Lower lobe of right lung (tissue), 2 donors: ENCODE results near the gene FAM43A. TPM values are rescaled to one million over a fixed set of nuclear protein-coding genes. Genes with fewer than 3 reads are reported as not detected.

Experiments
- ATAC-seq, 2 donors: fragments of 200-7000 bp; cut with Tn5 transposase; one replicate each; pipeline ENCODE4 v1.9.1; 2020 to 2022; ENCODE audit warnings: mild to moderate bottlenecking in 2 of 2, moderate library complexity in 2 of 2
- DNase-seq: peaks from one replicate; pipeline ENCODE4 v3.0.0-alpha.2; 2020
- H3K27ac ChIP-seq: fragments of 200-600 bp; one replicate; pipeline ENCODE4 v1.8.0; 2022
- H3K27me3 ChIP-seq: fragments of 200-600 bp; one replicate; pipeline ENCODE4 v1.8.0; 2022; ENCODE audit warnings: low read depth
- H3K36me3 ChIP-seq: fragments of 200-600 bp; one replicate; pipeline ENCODE4 v1.8.0; 2022; ENCODE audit warnings: mild to moderate bottlenecking
- H3K4me1 ChIP-seq: fragments of 200-600 bp; one replicate; pipeline ENCODE4 v1.8.0; 2022
- H3K4me3 ChIP-seq: fragments of 200-600 bp; one replicate; pipeline ENCODE4 v1.8.0; 2022; ENCODE audit warnings: mild to moderate bottlenecking
- H3K9me3 ChIP-seq: fragments of 200-600 bp; one replicate; pipeline ENCODE4 v1.8.0; 2022
- CTCF ChIP-seq: fragments of 200-600 bp; IDR thresholded peaks from one replicate; pipeline ENCODE4 v1.8.0; 2022; ENCODE audit warnings: antibody characterized with exemption, mild to moderate bottlenecking
- intact Hi-C: fragments of 100-400 bp; cut with DNase I; formaldehyde crosslinking; loops from one replicate; pipeline ENCODE4 v1.11.0; 2022
- total RNA-seq: library from RNA; stranded (reverse); fragmentation: NEBNext Ultra II Directional; extraction: Animal tissue kit (Norgen Biotek cat#: 25700); gene quantifications from one replicate; pipeline ENCODE4 v1.2.1, GENCODE V29; 2021
- donor health status: DM: no; HTN: yes; CAD: no; lungs with severe emphysema.

Gene FAM43A
- total RNA-seq, 1 donor from 2014 or later = 12.9 TPM

GRCh38 chr3:194725346-194725745, 39.7 kb downstream of the FAM43A start:
- ATAC-seq (no peak), DNase-seq (no peak)
- Histone ChIP-seq H3K27me3 (no peaks in the 10 kb centered on the region), H3K27ac (no peak overlapping the region), H3K9me3 (no peaks in the 10 kb centered on the region), H3K4me3 (no peak overlapping the region), H3K36me3 (no peaks in the 10 kb centered on the region), H3K4me1 (no peaks in the 10 kb centered on the region)
- no peak for TF ChIP-seq CTCF
- intact Hi-C loops = no loop called here

- H3K36me3 ChIP-seq = no peaks in the 10 kb centered on the region
- H3K4me1 ChIP-seq = no peaks in the 10 kb centered on the region
- DNase-seq (no peak), ATAC-seq (no peak)
- H3K4me3 ChIP-seq = no peak overlapping the region
- no peak for TF ChIP-seq CTCF
- H3K27me3 ChIP-seq = no peaks in the 10 kb centered on the region
- intact Hi-C loops = no loop called here
- H3K9me3 ChIP-seq = no peaks in the 10 kb centered on the region
- H3K27ac ChIP-seq = no peak overlapping the region
These were observed 41.9 kb downstream of the FAM43A start for GRCh38 chr3:194727435-194728128.

GRCh38 chr3:194728986-194729385, 43.3 kb downstream of the FAM43A start:
- intact Hi-C loops = no loop called here
- ATAC-seq = no peak
- Histone ChIP-seq H3K4me1 (no peaks in the 10 kb centered on the region), H3K4me3 (no peak overlapping the region), H3K27me3 (no peaks in the 10 kb centered on the region), H3K27ac (no peak overlapping the region), H3K9me3 (no peaks in the 10 kb centered on the region), H3K36me3 (no peaks in the 10 kb centered on the region)
- TF ChIP-seq CTCF = no peak
- DNase-seq = no peak

GRCh38 chr3:194730365-194730764, 44.7 kb downstream of the FAM43A start:
- Histone ChIP-seq H3K27ac (no peak overlapping the region), H3K9me3 (peaks cover 6% of the 10 kb centered on the region), H3K4me1 (no peaks in the 10 kb centered on the region), H3K36me3 (no peaks in the 10 kb centered on the region), H3K27me3 (no peaks in the 10 kb centered on the region), H3K4me3 (no peak overlapping the region)
- TF ChIP-seq CTCF = no peak
- DNase-seq (peak; percentile 58), ATAC-seq (peak; percentile 80 to 88)
- intact Hi-C loops = no loop called here

- H3K27me3 ChIP-seq = no peaks in the 10 kb centered on the region
- H3K36me3 ChIP-seq = no peaks in the 10 kb centered on the region
- intact Hi-C loops = no loop called here
- H3K4me1 ChIP-seq = no peaks in the 10 kb centered on the region
- TF ChIP-seq CTCF = no peak
- peaks cover 13% of the 10 kb centered on the region for H3K9me3 ChIP-seq
- DNase-seq (no peak), ATAC-seq (no peak)
- H3K27ac ChIP-seq = no peak overlapping the region
- no peak overlapping the region for H3K4me3 ChIP-seq
These were observed 45.9 kb downstream of the FAM43A start for GRCh38 chr3:194731506-194732073.
